CD4-positive, alpha-beta T cell (primary cell): Measurements from ENCODE around the gene HNRNPA1. TPM values are rescaled to one million over a fixed set of nuclear protein-coding genes. Genes with fewer than 3 reads are reported as not detected.

Experiments
- ATAC-seq: fragments of 200-7000 bp; cut with Tn5 transposase; one replicate; pipeline ENCODE4 v1.10.0; 2022; ENCODE audit warnings: mild to moderate bottlenecking; ENCODE audit not compliant: poor library complexity
- CTCF ChIA-PET: fragments of 350-600 bp; sonication (Branson Sonifier 250); formaldehyde crosslinking; loops from one replicate; lab custom pipeline; 2021; ENCODE audit warnings: antibody characterized with exemption, inconsistent platforms; lab: Charles Lee
- POLR2A ChIA-PET: fragments of 350-600 bp; sonication (Branson Sonifier 250); formaldehyde crosslinking; loops from one replicate; lab custom pipeline; 2021; ENCODE audit warnings: antibody characterized with exemption, inconsistent platforms; lab: Charles Lee
- DNase-seq, 14 experiments: peaks; one replicate each; pipeline ENCODE4 v3.0.0-alpha.2; 2013 to 2020; ENCODE audit warnings: mixed read lengths in 2 of 14
- H3K27ac ChIP-seq, 2 donors: one replicate each; pipeline versions ENCODE4 v1.5.1 to v1.7.0; 2013; ENCODE audit warnings: low read length in 2 of 2, low read depth in 1 of 2, mild to moderate bottlenecking in 1 of 2
- H3K27me3 ChIP-seq, 2 experiments: 1 replicate in 1 of 2; 2 replicates in 1 of 2; pipeline versions ENCODE4 v1.6.1 to v1.7.0; 2013; ENCODE audit warnings: low read length in 2 of 2, control low read depth in 1 of 2, mild to moderate bottlenecking in 1 of 2, moderate library complexity in 1 of 2; ENCODE audit not compliant: insufficient read depth in 2 of 2, control insufficient read depth in 1 of 2
- H3K36me3 ChIP-seq: one replicate; pipeline ENCODE4 v1.6.1; 2013; ENCODE audit warnings: low read length, control low read depth; ENCODE audit not compliant: insufficient read depth
- H3K4me1 ChIP-seq: one replicate; pipeline ENCODE4 v1.6.1; 2013; ENCODE audit warnings: low read length, control low read depth; ENCODE audit not compliant: insufficient read depth
- H3K4me3 ChIP-seq: one replicate; pipeline ENCODE4 v1.5.1; 2013; ENCODE audit warnings: mild to moderate bottlenecking, low read length, moderate library complexity
- H3K9me3 ChIP-seq, 2 experiments: 1 replicate in 1 of 2; 2 replicates in 1 of 2; pipeline versions ENCODE4 v1.6.1 to v1.7.0; 2013; ENCODE audit warnings: low read length in 2 of 2, mild to moderate bottlenecking in 2 of 2, control low read depth in 1 of 2, moderate library complexity in 1 of 2; ENCODE audit not compliant: control insufficient read depth in 1 of 2, insufficient read depth in 1 of 2
- H3K27ac Mint-ChIP-seq: one replicate; pipeline ENCODE4 v1.8.0; 2020; ENCODE audit warnings: mixed read lengths
- H3K27me3 Mint-ChIP-seq: one replicate; pipeline ENCODE4 v1.8.0; 2021; ENCODE audit warnings: mixed read lengths
- H3K36me3 Mint-ChIP-seq: one replicate; pipeline ENCODE4 v1.8.0; 2021; ENCODE audit warnings: low read depth, mixed read lengths
- H3K4me1 Mint-ChIP-seq: one replicate; pipeline ENCODE4 v1.8.0; 2021; ENCODE audit warnings: low read depth, mixed read lengths
- H3K4me3 Mint-ChIP-seq: one replicate; pipeline ENCODE4 v1.8.0; 2020; ENCODE audit warnings: mild to moderate bottlenecking, mixed read lengths
- H3K9me3 Mint-ChIP-seq: one replicate; pipeline ENCODE4 v1.8.0; 2020; ENCODE audit warnings: mixed read lengths
- intact Hi-C, 2 experiments: fragments of 100-400 bp; cut with DNase I in 1 of 2; cut with micrococcal nuclease in 1 of 2; formaldehyde crosslinking; loops; one replicate each; pipeline versions ENCODE4 v1.15.1 to v1.9.0; 2023 to 2025; cut with DNase I, micrococcal nuclease
- total RNA-seq, 174 experiments: library from RNA in 2 of 174; stranded (reverse) in 2 of 174; gene quantifications; one replicate each; pipeline ENCODE4 v1.2.3 and lab custom pipeline; 2021 to 2026
- TF ChIP-seq, protein P1 (sequence below): fragments of 200-600 bp; IDR thresholded peaks from one replicate; pipeline ENCODE4 v1.8.0; 2022; ENCODE audit warnings: antibody characterized with exemption, mild to moderate bottlenecking

Gene HNRNPA1
- total RNA-seq, 2 experiments from 2014 or later: 1,969 to 1,994 TPM

- H3K9me3 ChIP-seq: no peaks in the 10 kb centered on the region
- peaks cover 1% of the 10 kb centered on the region for H3K36me3 ChIP-seq
- ATAC-seq (no peak), DNase-seq (no peak)
- Mint-ChIP-seq H3K4me1 (peaks cover 40% of the 10 kb centered on the region), H3K4me3 (no peak overlapping the region), H3K36me3 (peaks cover 9% of the 10 kb centered on the region), H3K9me3 (no peaks in the 10 kb centered on the region), H3K27me3 (no peaks in the 10 kb centered on the region), H3K27ac (no peak overlapping the region)
- CTCF ChIA-PET: no interaction called here
- H3K4me3 ChIP-seq: no peak overlapping the region
- H3K27ac ChIP-seq: no peak overlapping the region
- intact Hi-C loops: no loop called here
- no peaks in the 10 kb centered on the region for H3K27me3 ChIP-seq
- POLR2A ChIA-PET: interaction anchor here (0.9 to 4.4 kb wide), 2 partner anchors 11 to 18 kb away, joined by 4 to 25 read pairs; partner anchors contain the start of genes CBX5 and HNRNPA1
- peaks cover 12% of the 10 kb centered on the region for H3K4me1 ChIP-seq
- TF ChIP-seq, protein P1, sequence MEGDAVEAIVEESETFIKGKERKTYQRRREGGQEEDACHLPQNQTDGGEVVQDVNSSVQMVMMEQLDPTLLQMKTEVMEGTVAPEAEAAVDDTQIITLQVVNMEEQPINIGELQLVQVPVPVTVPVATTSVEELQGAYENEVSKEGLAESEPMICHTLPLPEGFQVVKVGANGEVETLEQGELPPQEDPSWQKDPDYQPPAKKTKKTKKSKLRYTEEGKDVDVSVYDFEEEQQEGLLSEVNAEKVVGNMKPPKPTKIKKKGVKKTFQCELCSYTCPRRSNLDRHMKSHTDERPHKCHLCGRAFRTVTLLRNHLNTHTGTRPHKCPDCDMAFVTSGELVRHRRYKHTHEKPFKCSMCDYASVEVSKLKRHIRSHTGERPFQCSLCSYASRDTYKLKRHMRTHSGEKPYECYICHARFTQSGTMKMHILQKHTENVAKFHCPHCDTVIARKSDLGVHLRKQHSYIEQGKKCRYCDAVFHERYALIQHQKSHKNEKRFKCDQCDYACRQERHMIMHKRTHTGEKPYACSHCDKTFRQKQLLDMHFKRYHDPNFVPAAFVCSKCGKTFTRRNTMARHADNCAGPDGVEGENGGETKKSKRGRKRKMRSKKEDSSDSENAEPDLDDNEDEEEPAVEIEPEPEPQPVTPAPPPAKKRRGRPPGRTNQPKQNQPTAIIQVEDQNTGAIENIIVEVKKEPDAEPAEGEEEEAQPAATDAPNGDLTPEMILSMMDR: no peak
Observed at GRCh38 chr12:54262403-54262925, 18.1 kb upstream of the HNRNPA1 start.

- POLR2A ChIA-PET: interaction anchor here (1.1 to 1.2 kb wide), 2 partner anchors 15 to 60 kb away, joined by 3 to 7 read pairs; partner anchors contain the start of genes CBX5, COPZ1 and HNRNPA1
- Histone ChIP-seq H3K4me1 (no peaks in the 10 kb centered on the region), H3K9me3 (no peaks in the 10 kb centered on the region), H3K4me3 (no peak overlapping the region), H3K36me3 (no peaks in the 10 kb centered on the region), H3K27me3 (no peaks in the 10 kb centered on the region), H3K27ac (no peak overlapping the region)
- Mint-ChIP-seq H3K4me3 (no peak overlapping the region), H3K27ac (peak overlapping the region; percentile 34), H3K36me3 (peaks cover 4% of the 10 kb centered on the region), H3K9me3 (no peaks in the 10 kb centered on the region), H3K27me3 (no peaks in the 10 kb centered on the region), H3K4me1 (peaks cover 24% of the 10 kb centered on the region)
- intact Hi-C loops: no loop called here
- DNase-seq (no peak), ATAC-seq (no peak)
- TF ChIP-seq, protein P1: no peak
- CTCF ChIA-PET: interaction anchor here (1.4 kb wide), 1 partner anchor 14 kb away, joined by 4 read pairs; no protein-coding TSS in a partner anchor
Observed at GRCh38 chr12:54265364-54265812, 15.1 kb upstream of the HNRNPA1 start.

GRCh38 chr12:54266852-54267251 is 13.7 kb upstream of the HNRNPA1 start:
- POLR2A ChIA-PET: interaction anchor here (1.6 kb wide), 1 partner anchor 12 kb away, joined by 4 read pairs; no protein-coding TSS in a partner anchor
- Mint-ChIP-seq H3K36me3 (peaks cover 6% of the 10 kb centered on the region), H3K27me3 (no peaks in the 10 kb centered on the region), H3K4me3 (no peak overlapping the region), H3K27ac (no peak overlapping the region), H3K4me1 (peaks cover 26% of the 10 kb centered on the region), H3K9me3 (no peaks in the 10 kb centered on the region)
- Histone ChIP-seq H3K9me3 (no peaks in the 10 kb centered on the region), H3K36me3 (no peaks in the 10 kb centered on the region), H3K27me3 (no peaks in the 10 kb centered on the region), H3K27ac (no peak overlapping the region), H3K4me3 (no peak overlapping the region), H3K4me1 (no peaks in the 10 kb centered on the region)
- intact Hi-C loops: no loop called here
- DNase-seq (no peak), ATAC-seq (no peak)
- TF ChIP-seq, protein P1: no peak
- CTCF ChIA-PET: no interaction called here
